ENCODE results near the gene STK32B. TPM values are rescaled to one million over a fixed set of nuclear protein-coding genes. Genes with fewer than 3 reads are reported as not detected.

Gene STK32B
- total RNA-seq, 4 donors from 2014 or later = 0.09 to 3.2 (median 0.38) TPM; not detected in 1

DNA sequence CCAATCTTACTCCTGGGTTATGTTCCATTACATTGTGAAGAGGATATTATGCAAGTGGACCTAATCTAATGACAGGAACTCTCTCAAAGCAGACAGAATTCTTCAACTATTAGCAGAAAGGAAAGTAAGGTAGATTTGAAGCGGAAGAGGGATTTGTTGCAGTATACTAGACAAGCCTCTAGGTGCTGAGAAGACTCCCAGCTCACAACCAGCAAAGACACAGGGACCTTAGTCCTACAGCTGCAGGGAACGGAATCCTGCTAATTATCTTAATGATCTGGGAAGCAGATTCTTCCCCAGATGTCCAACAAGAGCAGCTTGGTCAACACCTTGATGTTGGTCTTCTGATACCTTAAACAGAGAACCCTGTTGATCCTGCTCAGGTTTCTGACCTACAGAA lies 73.6 kb downstream of the STK32B start:
- no peak overlapping the region for H3K27ac ChIP-seq
- H3K27me3 ChIP-seq = no peaks in the 10 kb centered on the region
- H3K36me3 ChIP-seq = no peaks in the 10 kb centered on the region
- H3K4me1 ChIP-seq = no peaks in the 10 kb centered on the region
- H3K9me3 ChIP-seq = no peaks in the 10 kb centered on the region
- H3K4me3 ChIP-seq = no peak overlapping the region
- TF ChIP-seq, protein P1, sequence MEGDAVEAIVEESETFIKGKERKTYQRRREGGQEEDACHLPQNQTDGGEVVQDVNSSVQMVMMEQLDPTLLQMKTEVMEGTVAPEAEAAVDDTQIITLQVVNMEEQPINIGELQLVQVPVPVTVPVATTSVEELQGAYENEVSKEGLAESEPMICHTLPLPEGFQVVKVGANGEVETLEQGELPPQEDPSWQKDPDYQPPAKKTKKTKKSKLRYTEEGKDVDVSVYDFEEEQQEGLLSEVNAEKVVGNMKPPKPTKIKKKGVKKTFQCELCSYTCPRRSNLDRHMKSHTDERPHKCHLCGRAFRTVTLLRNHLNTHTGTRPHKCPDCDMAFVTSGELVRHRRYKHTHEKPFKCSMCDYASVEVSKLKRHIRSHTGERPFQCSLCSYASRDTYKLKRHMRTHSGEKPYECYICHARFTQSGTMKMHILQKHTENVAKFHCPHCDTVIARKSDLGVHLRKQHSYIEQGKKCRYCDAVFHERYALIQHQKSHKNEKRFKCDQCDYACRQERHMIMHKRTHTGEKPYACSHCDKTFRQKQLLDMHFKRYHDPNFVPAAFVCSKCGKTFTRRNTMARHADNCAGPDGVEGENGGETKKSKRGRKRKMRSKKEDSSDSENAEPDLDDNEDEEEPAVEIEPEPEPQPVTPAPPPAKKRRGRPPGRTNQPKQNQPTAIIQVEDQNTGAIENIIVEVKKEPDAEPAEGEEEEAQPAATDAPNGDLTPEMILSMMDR (IDR thresholded peaks at IDR 0.05) = no peak
- no peak for TF ChIP-seq POLR2A (IDR thresholded peaks at IDR 0.05)
- 73 to 78% methylated on average over 2 of the region's 2 CpGs for WGBS, 2 donors
- intact Hi-C loops (cut with DNase I) = no loop called here
- no peak for DNase-seq

DNA sequence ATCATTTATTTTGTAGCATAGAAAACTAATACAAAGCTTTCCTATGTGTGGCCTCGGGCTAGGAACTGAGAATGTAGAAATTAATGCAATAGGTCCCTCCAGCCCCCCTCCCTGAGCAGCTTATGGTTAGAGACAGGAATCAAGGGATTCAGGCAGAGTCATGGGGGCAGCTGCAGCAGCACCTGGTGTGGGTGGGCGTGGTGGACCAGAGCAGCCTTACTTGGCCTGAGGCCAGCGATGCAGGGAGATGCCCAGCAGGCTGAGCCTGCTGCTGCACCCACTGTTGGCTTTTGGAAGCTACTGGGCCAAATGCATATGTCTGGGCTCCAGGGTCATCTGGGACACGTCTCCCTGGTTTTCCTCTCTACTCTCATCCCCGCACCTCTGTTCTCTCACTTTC lies 74.0 kb downstream of the STK32B start:
- no peak for DNase-seq

DNA sequence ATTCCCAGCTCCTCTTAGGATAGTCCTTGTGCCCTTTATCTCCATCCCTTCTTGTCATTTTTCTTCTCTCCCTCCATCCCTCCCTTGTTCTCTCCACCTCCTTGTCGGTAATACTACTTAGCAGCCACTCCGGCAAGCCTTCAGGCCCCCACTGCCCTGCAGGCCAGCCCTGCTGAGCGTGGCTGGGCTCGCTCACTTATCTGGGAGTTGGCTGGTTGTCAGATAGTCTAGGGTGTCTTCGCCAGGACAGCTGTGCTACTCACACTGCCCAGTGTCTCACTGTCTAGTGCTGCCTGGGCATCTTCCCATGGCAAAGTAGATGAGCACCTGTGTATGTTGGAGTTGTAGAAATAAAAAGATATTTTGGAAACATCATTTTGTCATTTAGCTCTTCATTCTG lies 75.0 kb downstream of the STK32B start:
- no peak overlapping the region for H3K27ac ChIP-seq
- no peak for DNase-seq
- 77 to 85% methylated on average over 2 to 5 of the region's 5 CpGs for WGBS, 2 donors
- H3K4me3 ChIP-seq = no peak overlapping the region
- H3K27me3 ChIP-seq = no peaks in the 10 kb centered on the region
- H3K36me3 ChIP-seq = no peaks in the 10 kb centered on the region
- H3K9me3 ChIP-seq = no peaks in the 10 kb centered on the region
- H3K4me1 ChIP-seq = no peaks in the 10 kb centered on the region
- intact Hi-C loops (cut with DNase I) = no loop called here
- TF ChIP-seq POLR2A (IDR thresholded peaks at IDR 0.05) = no peak
- TF ChIP-seq, protein P1 (IDR thresholded peaks at IDR 0.05) = no peak

More for the DNA sequence above, 74.0 kb downstream of the STK32B start:
- Histone ChIP-seq H3K27me3 (no peaks in the 10 kb centered on the region), H3K4me1 (no peaks in the 10 kb centered on the region), H3K27ac (no peak overlapping the region), H3K4me3 (no peak overlapping the region), H3K36me3 (no peaks in the 10 kb centered on the region), H3K9me3 (no peaks in the 10 kb centered on the region)
- intact Hi-C loops (cut with DNase I) = no loop called here
- TF ChIP-seq, protein P1 (IDR thresholded peaks at IDR 0.05) = no peak
- TF ChIP-seq POLR2A (IDR thresholded peaks at IDR 0.05) = no peak
- 59 to 73% methylated on average over 4 to 5 of the region's 5 CpGs for whole genome bisulfite sequencing, 2 donors

DNA sequence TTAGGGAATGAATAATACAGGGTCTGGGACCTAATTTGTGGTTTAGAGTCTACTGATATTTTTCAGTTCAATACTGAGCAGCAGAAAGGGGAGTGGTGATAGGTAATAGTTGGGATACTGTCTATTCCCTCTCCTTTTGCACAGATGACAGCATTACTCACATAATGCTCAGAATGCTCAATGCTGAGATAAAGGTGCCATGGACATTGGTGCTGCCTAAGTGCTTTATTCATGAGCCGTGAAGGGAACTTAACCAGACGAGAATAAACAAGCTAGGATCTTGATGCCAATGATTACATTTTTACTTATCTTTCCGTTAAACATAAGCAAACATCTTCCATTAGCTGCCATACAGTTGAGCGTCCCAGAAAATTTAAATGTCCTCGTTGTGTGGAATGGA lies 75.6 kb downstream of the STK32B start:
- intact Hi-C loops (cut with DNase I) = no loop called here
- no peaks in the 10 kb centered on the region for H3K27me3 ChIP-seq
- no peaks in the 10 kb centered on the region for H3K4me1 ChIP-seq
- no peak overlapping the region for H3K27ac ChIP-seq
- WGBS, 2 donors = 66 to 71% methylated on average over 5 of the region's 5 CpGs
- no peaks in the 10 kb centered on the region for H3K9me3 ChIP-seq
- DNase-seq = no peak
- H3K36me3 ChIP-seq = no peaks in the 10 kb centered on the region
- TF ChIP-seq POLR2A (IDR thresholded peaks at IDR 0.05) = no peak
- TF ChIP-seq, protein P1 (IDR thresholded peaks at IDR 0.05) = no peak
- H3K4me3 ChIP-seq = no peak overlapping the region

DNA sequence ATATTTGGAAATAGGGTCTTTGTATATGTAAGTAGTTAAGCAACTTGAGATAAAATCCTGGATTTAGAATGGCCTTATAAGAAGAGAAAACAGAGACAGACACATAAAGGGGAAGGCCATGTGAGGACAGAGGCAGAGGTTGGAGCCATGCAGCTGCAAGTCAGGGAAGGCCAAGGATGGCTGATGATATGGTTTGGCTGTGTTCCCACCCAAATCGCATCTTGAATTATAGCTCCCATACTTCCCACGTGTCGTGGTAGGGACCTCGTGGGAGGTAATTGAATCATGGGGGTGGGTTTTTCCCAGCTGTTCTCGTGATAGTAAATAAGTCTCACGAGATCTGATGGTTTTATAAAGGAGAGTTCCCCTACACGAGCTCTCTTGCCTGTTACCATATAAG lies 76.3 kb downstream of the STK32B start:
- WGBS, 2 donors = 63 to 69% methylated on average over 7 of the region's 7 CpGs
- no peaks in the 10 kb centered on the region for H3K4me1 ChIP-seq
- H3K4me3 ChIP-seq = no peak overlapping the region
- TF ChIP-seq, protein P1 (IDR thresholded peaks at IDR 0.05) = no peak
- no peak for TF ChIP-seq POLR2A (IDR thresholded peaks at IDR 0.05)
- DNase-seq = no peak
- H3K9me3 ChIP-seq = no peaks in the 10 kb centered on the region
- H3K27me3 ChIP-seq = no peaks in the 10 kb centered on the region
- no peak overlapping the region for H3K27ac ChIP-seq
- no peaks in the 10 kb centered on the region for H3K36me3 ChIP-seq
- intact Hi-C loops (cut with DNase I) = no loop called here
